Activated CD8-positive, alpha-beta memory T cell treated with anti-CD3 and anti-CD28 coated beads, Interleukin-2, amount 50 U/mL, for 24 hours (primary cell): Measurements from ENCODE around the gene PRICKLE2.

Source experiments
- DNase-seq: peaks from one replicate; pipeline ENCODE4 v3.0.0-alpha.2; 2020; ENCODE audit errors: extremely low read depth

Gene PRICKLE2

GRCh38 chr3:64131725-64132469 is 93.4 kb downstream of the PRICKLE2 start:
- DNase-seq = no peak

DNA sequence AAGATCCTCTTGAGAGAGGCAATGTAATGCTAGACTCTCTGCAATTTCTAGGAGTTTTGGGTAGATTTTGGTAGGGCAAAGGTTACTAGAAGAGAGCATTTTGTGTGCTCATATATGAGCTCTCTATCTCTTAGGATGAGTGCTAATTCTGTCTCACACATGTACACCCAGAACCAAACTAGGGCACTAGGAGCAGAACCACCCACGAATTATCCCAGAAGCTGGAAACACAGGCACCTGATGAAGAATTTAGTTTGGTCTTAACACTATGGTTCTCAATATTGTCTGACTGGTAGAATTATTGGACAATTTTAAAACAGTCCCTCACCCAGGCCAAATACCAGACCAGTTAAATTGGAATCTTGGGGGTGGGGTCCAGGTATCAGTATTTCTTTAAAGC is 94.8 kb downstream of the PRICKLE2 start:
- DNase-seq = no peak

GRCh38 chr3:64129581-64129980 is 95.7 kb downstream of the PRICKLE2 start:
- DNase-seq = no peak

DNA sequence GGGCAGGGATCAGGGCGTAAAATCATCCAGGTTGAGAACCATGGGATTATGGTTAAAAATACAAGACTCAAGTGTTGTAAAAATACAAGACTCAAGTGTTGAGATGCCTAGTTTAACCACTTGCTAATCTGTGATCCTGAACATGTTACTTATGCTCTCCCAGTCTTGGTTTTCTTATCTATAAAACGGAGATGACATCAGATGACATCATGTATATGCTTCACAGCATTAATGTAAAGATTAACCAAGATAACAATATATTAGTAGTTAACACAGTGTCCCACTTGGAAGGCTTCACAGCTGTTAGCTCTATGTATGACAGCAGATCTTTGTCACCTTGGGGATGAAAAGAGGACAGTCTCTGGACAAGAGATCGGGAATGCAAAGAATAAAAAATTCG is 96.2 kb downstream of the PRICKLE2 start:
- no peak for DNase-seq

DNA sequence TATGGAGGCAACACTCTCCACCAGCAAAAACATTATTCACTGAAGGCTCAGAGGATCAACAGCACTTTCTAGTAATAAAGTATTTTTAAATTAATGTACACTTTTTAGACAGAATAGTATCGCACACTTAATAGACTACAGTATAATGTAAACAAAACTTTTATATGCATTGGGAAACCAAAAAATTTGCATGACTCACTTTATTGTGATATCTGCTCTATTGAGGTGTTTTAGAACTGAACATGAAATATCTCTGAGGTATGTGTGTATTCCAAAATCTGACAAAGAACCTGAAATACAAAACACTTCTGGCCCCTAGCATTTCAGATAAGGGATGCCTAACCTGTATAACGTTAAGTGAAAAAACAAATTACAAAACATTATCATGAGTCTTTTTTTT is 99.7 kb downstream of the PRICKLE2 start:
- no peak for DNase-seq

GRCh38 chr3:64123931-64124330 is 101.3 kb downstream of the PRICKLE2 start:
- DNase-seq = no peak

GRCh38 chr3:64122476-64122875 is 102.8 kb downstream of the PRICKLE2 start:
- no peak for DNase-seq

DNA sequence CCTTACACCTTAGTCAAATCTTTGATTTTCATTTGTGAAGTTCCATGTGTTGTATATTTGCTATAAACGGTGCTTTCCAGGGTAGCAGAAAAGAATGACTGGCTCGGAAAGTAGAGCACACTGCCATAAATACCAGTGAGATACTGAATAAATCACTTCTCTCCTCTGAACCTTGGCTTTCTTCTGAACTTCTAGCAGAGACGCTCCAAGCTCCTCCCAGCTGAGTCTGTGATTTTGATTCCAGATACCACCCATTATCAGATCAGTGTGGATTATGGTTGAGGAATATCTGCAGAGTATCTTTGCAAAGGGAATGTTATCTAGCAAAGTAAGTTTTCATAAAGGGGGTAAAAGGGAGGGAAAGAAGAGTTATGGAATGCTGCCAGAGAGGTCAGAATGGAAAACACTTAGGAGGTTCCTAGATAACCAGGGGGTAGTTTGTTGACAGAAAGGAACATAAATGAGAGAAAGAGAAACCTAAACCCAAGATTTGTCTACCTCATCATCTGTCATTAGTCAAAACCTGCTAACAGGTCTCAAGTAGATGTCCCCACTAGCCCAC is 103.4 kb downstream of the PRICKLE2 start:
- DNase-seq = no peak

- no peak for DNase-seq
Observed at GRCh38 chr3:64120876-64121275, 104.4 kb downstream of the PRICKLE2 start.

DNA sequence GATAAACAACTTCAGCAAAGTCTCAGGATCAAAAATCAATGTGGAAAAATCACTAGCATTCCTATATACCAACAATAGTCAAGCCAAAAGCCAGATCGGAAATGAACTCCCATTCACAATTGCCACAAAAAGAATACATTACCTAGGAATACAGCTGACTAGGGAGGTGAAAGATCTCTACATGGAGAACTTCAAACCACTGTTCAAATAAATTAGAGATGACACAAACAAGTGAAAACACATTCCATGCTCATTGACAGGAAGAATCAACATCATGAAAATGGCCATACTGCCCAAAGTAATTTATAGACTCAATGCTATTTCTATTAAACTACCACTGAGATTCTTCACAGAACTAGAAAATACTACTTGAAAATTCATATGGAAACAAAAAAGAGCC is 107.8 kb downstream of the PRICKLE2 start:
- no peak for DNase-seq

DNA sequence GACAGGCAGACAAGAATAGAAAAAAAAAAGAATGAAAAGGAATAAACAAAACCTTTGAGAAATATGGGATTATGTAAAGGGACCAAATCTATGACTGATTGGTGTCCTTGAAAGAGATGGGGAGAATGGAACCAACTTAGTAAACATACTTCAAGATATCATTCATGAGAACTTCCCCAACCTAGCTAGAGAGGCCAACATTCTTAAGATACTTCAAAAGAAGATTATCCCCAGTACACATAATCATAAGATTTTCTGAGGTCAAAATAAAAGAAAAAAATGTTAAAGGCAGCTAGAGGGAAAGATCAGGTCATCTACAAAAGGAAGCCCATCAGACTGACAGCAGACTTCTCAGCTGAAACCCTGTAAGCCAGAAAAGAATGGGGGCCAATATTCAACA is 110.6 kb downstream of the PRICKLE2 start:
- no peak for DNase-seq

GRCh38 chr3:64111872-64112271 is 113.4 kb downstream of the PRICKLE2 start:
- no peak for DNase-seq

DNA sequence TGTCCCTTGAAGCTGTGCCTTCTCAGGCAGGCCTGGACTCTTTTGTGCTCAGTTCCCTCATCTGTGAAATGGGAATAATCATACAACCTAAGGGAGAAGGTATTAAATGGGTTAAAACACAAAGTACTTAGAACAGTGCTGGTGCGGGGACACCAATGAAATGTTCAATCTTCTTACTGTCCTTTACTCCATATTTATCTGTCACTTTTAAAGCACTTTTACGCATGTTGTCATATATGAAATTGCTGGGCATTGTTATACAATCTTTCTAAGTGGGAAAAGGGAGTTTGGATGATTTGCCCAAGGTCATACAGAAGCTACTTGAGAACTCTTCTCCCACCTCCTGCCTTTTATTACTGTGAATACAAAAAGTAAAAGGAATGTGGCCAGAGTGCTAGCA is 114.2 kb downstream of the PRICKLE2 start:
- no peak for DNase-seq

DNA sequence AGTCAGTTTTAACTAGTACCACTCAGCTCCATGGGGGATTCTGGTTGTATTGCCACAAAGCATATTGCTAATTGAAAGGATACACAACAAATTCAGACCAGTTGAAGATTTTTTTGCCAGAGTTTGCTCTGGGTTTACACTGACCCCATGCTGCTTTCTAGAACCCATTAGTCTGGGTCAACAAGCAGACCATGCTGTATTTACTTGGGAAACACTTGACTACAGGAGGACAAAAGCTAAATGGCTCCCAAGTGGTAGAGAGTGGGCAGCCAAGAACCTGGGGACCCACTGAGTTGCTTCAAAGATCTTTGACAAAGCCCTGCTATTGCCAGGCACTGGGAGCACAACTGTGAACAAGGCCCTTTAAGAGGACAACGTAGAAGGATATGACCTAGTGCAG is 115.2 kb downstream of the PRICKLE2 start:
- no peak for DNase-seq

DNA sequence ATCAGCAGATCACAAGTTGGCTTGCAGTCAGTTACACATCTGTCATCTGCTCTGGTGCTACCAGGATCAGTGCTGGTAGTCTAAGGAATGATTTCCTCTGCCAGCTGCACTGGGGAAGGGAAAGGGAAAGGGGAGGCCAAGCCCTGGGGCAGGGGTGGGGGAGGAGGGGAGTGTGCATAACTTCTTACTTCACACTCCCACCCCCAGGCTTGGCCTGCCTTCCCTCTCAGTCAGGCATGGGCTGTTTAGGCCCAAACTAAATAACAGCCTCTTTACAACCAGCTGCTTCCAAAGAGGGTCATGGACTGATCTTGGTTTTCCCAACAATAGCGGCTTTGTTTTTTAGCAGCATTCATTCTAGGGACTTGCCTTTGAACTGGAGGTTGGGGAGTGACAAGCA is 115.8 kb downstream of the PRICKLE2 start:
- DNase-seq = no peak

DNA sequence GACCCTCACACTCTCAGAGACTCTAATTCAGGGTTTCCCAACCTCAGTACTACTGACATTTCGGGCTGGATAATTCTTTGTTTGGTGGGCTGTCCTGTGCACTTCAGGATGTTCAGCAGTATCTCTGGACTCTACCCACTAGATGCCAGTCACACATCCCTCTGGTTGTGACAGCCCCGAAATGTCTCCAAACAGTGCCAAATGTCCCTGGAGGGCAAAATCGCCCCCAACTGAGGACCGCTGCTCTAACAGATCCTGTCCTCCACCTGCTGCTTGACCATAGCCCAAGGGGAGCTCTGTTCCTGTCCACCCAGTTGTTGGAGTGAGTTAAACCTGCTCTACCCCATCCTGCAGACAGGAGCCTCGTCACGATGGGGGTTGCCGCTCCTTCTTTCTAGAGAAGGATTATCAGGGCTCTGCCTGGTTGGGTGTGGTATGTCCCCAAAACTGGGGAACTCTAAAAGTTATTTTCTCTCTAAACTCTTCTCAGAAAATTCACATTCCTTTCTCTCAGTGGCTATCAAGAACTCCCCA is 116.4 kb downstream of the PRICKLE2 start:
- no peak for DNase-seq

DNA sequence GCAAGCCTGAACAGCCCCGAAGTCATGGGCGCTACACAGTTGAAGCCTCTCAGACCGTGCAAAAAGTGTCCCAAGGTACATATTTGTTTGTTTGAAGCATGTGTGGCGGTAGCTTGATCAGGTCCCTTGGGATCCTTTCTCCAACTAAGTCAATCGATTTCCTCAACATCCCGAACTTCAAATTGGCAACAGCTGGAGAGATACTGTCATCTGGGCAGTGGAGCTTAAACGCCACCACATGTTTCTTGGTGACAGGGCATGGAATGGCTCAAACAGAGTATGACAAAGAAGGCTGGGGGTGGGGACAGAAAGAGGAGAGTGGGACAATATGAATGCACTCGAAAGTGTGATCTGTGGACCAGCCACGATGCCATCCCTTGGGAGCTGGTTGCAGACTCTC is 117.0 kb downstream of the PRICKLE2 start:
- DNase-seq = no peak

- DNase-seq = no peak
Observed at GRCh38 chr3:64107190-64107589, 118.1 kb downstream of the PRICKLE2 start.

- DNase-seq = no peak
Observed at GRCh38 chr3:64105816-64106215, 119.5 kb downstream of the PRICKLE2 start.

- no peak for DNase-seq
Observed at GRCh38 chr3:64104691-64105111, 120.6 kb downstream of the PRICKLE2 start.

DNA sequence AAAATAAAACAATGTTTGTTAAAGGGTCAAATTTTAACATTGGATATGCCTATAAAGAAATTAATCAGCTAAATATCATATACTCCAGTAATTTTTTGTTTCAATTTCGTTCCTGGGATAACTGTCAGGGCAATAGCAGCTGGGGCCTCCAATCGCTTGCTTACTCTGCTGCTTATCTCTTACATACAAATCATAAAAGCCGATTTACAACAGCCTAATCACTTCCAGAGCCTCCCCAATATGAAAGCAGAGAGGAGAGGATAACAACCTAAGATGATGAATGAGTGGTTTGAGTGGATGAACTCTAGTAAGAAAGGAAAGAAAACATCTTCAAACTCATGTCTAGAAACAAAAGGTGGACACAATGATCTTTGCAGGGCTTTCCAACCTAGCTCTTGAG is 121.3 kb downstream of the PRICKLE2 start:
- DNase-seq = no peak

GRCh38 chr3:64103131-64103530 is 122.1 kb downstream of the PRICKLE2 start:
- no peak for DNase-seq

DNA sequence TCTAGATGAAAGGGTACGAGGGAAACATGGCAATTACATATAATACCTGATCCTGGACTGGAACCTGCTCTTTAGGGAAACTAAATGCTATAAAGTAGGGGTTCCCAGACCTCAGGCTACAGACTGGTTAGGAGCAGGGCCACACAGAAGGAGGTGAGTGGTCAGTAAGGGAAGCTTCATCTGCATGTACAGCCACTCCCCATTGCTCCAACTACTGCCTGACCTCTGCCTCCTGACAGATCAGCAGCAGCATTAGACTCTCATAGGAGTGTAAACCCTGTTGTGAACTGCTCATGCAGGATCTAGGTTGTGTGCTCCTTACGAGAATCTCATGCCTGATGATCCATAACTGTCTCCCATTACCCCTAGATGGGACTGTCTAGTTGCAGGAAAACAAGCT is 123.1 kb downstream of the PRICKLE2 start:
- no peak for DNase-seq

DNA sequence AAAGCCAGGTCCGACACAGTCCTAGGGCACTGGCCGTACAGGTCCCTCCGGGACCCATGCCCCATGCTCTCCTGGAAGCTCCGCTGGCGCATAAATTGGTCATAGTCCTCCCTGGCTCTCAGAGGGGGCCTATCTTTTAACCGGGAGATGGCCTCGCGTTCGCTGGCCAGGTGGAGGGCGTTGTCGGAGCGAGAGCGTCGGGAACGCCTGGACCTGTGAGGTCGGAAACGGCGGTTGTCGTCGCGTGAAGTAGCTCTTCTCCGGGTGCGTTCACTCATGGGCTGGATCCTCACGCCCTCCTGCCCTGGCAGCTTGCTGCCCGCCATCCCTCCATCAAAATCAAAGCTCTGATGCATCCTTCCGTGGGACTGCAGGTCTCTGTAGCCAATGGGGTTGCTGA is 126.0 kb downstream of the PRICKLE2 start:
- no peak for DNase-seq
